ENCODE measurements around the gene DNASE1L3. TPM values are rescaled to one million over a fixed set of nuclear protein-coding genes. Genes with fewer than 3 reads are reported as not detected.

DNASE1L3 gene
- total RNA-seq, 4 donors from 2014 or later, result 0.58 to 2.4 (median 1.3) TPM; not detected in 1

GRCh38 chr3:58173029-58173668 is 37.6 kb downstream of the DNASE1L3 start:
- TF ChIP-seq EP300 (IDR thresholded peaks at IDR 0.05), result no peak
- TF ChIP-seq POLR2AphosphoS5 (IDR thresholded peaks at IDR 0.05), result no peak
- TF ChIP-seq, protein P1, sequence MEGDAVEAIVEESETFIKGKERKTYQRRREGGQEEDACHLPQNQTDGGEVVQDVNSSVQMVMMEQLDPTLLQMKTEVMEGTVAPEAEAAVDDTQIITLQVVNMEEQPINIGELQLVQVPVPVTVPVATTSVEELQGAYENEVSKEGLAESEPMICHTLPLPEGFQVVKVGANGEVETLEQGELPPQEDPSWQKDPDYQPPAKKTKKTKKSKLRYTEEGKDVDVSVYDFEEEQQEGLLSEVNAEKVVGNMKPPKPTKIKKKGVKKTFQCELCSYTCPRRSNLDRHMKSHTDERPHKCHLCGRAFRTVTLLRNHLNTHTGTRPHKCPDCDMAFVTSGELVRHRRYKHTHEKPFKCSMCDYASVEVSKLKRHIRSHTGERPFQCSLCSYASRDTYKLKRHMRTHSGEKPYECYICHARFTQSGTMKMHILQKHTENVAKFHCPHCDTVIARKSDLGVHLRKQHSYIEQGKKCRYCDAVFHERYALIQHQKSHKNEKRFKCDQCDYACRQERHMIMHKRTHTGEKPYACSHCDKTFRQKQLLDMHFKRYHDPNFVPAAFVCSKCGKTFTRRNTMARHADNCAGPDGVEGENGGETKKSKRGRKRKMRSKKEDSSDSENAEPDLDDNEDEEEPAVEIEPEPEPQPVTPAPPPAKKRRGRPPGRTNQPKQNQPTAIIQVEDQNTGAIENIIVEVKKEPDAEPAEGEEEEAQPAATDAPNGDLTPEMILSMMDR (IDR thresholded peaks at IDR 0.05), result no peak
- TF ChIP-seq POLR2A (IDR thresholded peaks at IDR 0.05), result no peak
- WGBS, 2 donors (ENCODE audit: low coverage in 1 of 2), result 85% methylated on average over 7 of the region's 14 CpGs; no CpG with 5 or more reads in 1 of the 2 donors
- no peaks in the 10 kb centered on the region for H3K9me3 ChIP-seq
- no peak for ATAC-seq
- H3K36me3 ChIP-seq, result peaks cover 0 to 42% of the 10 kb centered on the region in 2 donors
- H3K4me1 ChIP-seq, result peaks cover 2 to 71% (median 15%) of the 10 kb centered on the region in 3 donors
- H3K27me3 ChIP-seq, result no peaks in the 10 kb centered on the region
- no peak overlapping the region for H3K4me3 ChIP-seq
- peak overlapping the region in 3 of 4 donors; percentile 38 to 77 (median 44) for H3K27ac ChIP-seq

GRCh38 chr3:58171126-58171525 is 39.6 kb downstream of the DNASE1L3 start:
- H3K27me3 ChIP-seq, result no peaks in the 10 kb centered on the region
- WGBS, 2 donors (ENCODE audit: low coverage in 1 of 2), result 67 to 88% methylated on average over 2 to 8 of the region's 9 CpGs
- peaks cover 0 to 58% of the 10 kb centered on the region in 2 donors for H3K36me3 ChIP-seq
- no peak overlapping the region for H3K4me3 ChIP-seq
- no peak for ATAC-seq
- TF ChIP-seq POLR2A (IDR thresholded peaks at IDR 0.05), result no peak
- TF ChIP-seq, protein P1 (IDR thresholded peaks at IDR 0.05), result no peak
- no peak for TF ChIP-seq POLR2AphosphoS5 (IDR thresholded peaks at IDR 0.05)
- no peak for TF ChIP-seq EP300 (IDR thresholded peaks at IDR 0.05)
- no peaks in the 10 kb centered on the region for H3K9me3 ChIP-seq
- peak overlapping the region in 3 of 4 donors; percentile 3 to 58 (median 54) for H3K27ac ChIP-seq
- H3K4me1 ChIP-seq, result peaks cover 2 to 71% (median 13%) of the 10 kb centered on the region in 3 donors

- H3K4me1 ChIP-seq, result peaks cover 2 to 71% (median 13%) of the 10 kb centered on the region in 3 donors
- peak overlapping the region in 3 of 4 donors; percentile 43 to 58 (median 43) for H3K27ac ChIP-seq
- ATAC-seq, result no peak
- no peak for TF ChIP-seq POLR2AphosphoS5 (IDR thresholded peaks at IDR 0.05)
- no peak for TF ChIP-seq POLR2A (IDR thresholded peaks at IDR 0.05)
- TF ChIP-seq EP300 (IDR thresholded peaks at IDR 0.05), result no peak
- TF ChIP-seq, protein P1 (IDR thresholded peaks at IDR 0.05), result no peak
- peaks cover 0 to 65% of the 10 kb centered on the region in 2 donors for H3K36me3 ChIP-seq
- WGBS, 2 donors (ENCODE audit: low coverage in 1 of 2), result 81 to 100% methylated on average over 1 to 4 of the region's 11 CpGs
- H3K9me3 ChIP-seq, result no peaks in the 10 kb centered on the region
- H3K27me3 ChIP-seq, result no peaks in the 10 kb centered on the region
- no peak overlapping the region for H3K4me3 ChIP-seq
Observed at GRCh38 chr3:58170376-58170775, 40.4 kb downstream of the DNASE1L3 start.

DNA sequence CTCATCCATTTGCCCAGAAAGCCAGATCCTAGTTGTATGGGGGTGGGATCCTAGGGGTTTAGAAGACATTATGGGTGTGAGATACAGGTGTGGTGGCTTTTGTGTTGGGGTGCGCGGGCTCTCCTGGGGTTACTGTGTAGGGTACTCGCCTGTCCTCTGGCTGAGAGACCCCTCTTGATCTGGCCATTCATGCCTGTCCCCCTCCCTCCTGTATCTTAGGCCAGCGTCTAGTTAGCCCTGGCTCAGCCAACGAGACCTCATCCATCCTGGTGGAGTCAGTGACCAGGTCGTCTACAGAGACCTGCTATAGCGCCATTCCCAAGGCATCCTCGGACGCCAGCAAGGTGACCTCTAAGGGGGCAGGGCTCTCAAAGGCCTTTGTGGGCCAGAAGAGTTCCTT is 41.4 kb downstream of the DNASE1L3 start:
- no peaks in the 10 kb centered on the region for H3K27me3 ChIP-seq
- TF ChIP-seq EP300 (IDR thresholded peaks at IDR 0.05), result no peak
- TF ChIP-seq POLR2A (IDR thresholded peaks at IDR 0.05), result no peak
- TF ChIP-seq POLR2AphosphoS5 (IDR thresholded peaks at IDR 0.05), result no peak
- TF ChIP-seq, protein P1 (IDR thresholded peaks at IDR 0.05), result no peak
- WGBS, 2 donors (ENCODE audit: low coverage in 1 of 2), result 100% methylated on average over 2 of the region's 9 CpGs
- H3K36me3 ChIP-seq, result peaks cover 0 to 75% of the 10 kb centered on the region in 2 donors
- H3K9me3 ChIP-seq, result no peaks in the 10 kb centered on the region
- H3K4me3 ChIP-seq, result no peak overlapping the region
- no peak for ATAC-seq
- peak overlapping the region in 3 of 4 donors; percentile 43 to 58 (median 43) for H3K27ac ChIP-seq
- peaks cover 0 to 71% (median 16%) of the 10 kb centered on the region in 3 donors for H3K4me1 ChIP-seq

GRCh38 chr3:58168498-58168897 is 42.3 kb downstream of the DNASE1L3 start:
- TF ChIP-seq POLR2A (IDR thresholded peaks at IDR 0.05), result no peak
- TF ChIP-seq, protein P1 (IDR thresholded peaks at IDR 0.05), result no peak
- TF ChIP-seq POLR2AphosphoS5 (IDR thresholded peaks at IDR 0.05), result no peak
- no peak for TF ChIP-seq EP300 (IDR thresholded peaks at IDR 0.05)
- H3K4me3 ChIP-seq, result no peak overlapping the region
- no peak for ATAC-seq
- H3K9me3 ChIP-seq, result no peaks in the 10 kb centered on the region
- WGBS, 2 donors (ENCODE audit: low coverage in 1 of 2), result 58 to 73% methylated on average over 1 to 3 of the region's 7 CpGs
- H3K27ac ChIP-seq, result peak overlapping the region in 3 of 4 donors; percentile 68 to 81 (median 71)
- no peaks in the 10 kb centered on the region for H3K27me3 ChIP-seq
- peaks cover 0 to 84% of the 10 kb centered on the region in 2 donors for H3K36me3 ChIP-seq
- H3K4me1 ChIP-seq, result peaks cover 0 to 71% (median 20%) of the 10 kb centered on the region in 3 donors

Measured in gastroesophageal sphincter (tissue), 4 donors.